Stimulated activated naive B cell treated with anti-CD40 and anti-IgM and Interleukin-4, amounts not matched to agents 10 μg/mL and 1 μg/mL and 100 μg/mL, for 72 hours (primary cell): ENCODE results near the gene NR3C1.

Experiments used
- ATAC-seq, 2 donors: fragments of 150-1000 bp; cut with Tn5 transposase; replicated peaks; 2 replicates each; pipeline ENCODE4 v1.10.0; 2021; ENCODE audit warnings: moderate library complexity in 1 of 2
- DNase-seq: peaks from one replicate; pipeline ENCODE4 v3.0.0; 2021
- H3K27ac Mint-ChIP-seq: one replicate; pipeline ENCODE4 v1.8.0; 2022; ENCODE audit warnings: mild to moderate bottlenecking, mixed read lengths
- H3K27me3 Mint-ChIP-seq, 2 donors: one replicate each; pipeline ENCODE4 v1.8.0; 2022; ENCODE audit warnings: mixed read lengths in 2 of 2
- H3K36me3 Mint-ChIP-seq, 2 donors: one replicate each; pipeline ENCODE4 v1.8.0; 2022; ENCODE audit warnings: mixed read lengths in 2 of 2, mild to moderate bottlenecking in 1 of 2
- H3K4me1 Mint-ChIP-seq, 2 donors: one replicate each; pipeline ENCODE4 v1.8.0; 2022; ENCODE audit warnings: mixed read lengths in 2 of 2, mild to moderate bottlenecking in 1 of 2
- H3K4me3 Mint-ChIP-seq, 2 donors: one replicate each; pipeline ENCODE4 v1.8.0; 2022; ENCODE audit warnings: mild to moderate bottlenecking in 2 of 2, mixed read lengths in 2 of 2, moderate library complexity in 1 of 2
- H3K9me3 Mint-ChIP-seq, 2 donors: one replicate each; pipeline ENCODE4 v1.8.0; 2022; ENCODE audit warnings: mixed read lengths in 2 of 2, mild to moderate bottlenecking in 1 of 2

The NR3C1 gene

GRCh38 chr5:143412661-143413342, 9.3 kb upstream of the NR3C1 start:
- Mint-ChIP-seq H3K4me3 (no peak overlapping the region), H3K9me3 (no peaks in the 10 kb centered on the region), H3K27me3 (no peaks in the 10 kb centered on the region), H3K4me1 (peaks cover 24 to 42% of the 10 kb centered on the region in 2 donors), H3K36me3 (no peaks in the 10 kb centered on the region), H3K27ac (no peak overlapping the region)
- ATAC-seq (no peak), DNase-seq (no peak)

DNA sequence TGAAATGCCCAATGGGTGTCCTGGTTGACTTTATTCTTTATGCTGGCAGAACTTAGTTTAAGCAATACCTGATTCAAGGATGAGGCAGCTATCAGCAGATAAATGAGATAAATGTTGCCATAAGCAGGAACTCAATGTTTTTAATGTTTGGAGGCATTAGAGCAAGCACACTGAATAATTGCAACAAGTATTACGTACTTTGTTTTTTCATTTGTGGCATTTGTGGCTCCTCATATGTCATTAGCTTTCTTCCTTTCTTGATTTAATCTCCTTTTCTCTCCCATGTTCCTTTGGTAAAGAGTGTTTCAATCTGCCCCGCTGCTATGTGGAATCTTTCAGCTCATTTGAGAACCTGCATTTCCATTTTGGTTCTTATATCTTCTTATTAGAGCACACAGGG, 6.4 kb upstream of the NR3C1 start:
- peaks cover 0 to 4% of the 10 kb centered on the region in 2 donors for H3K36me3 Mint-ChIP-seq
- ATAC-seq (no peak), DNase-seq (no peak)
- H3K27me3 Mint-ChIP-seq, result no peaks in the 10 kb centered on the region
- peaks cover 21 to 48% of the 10 kb centered on the region in 2 donors for H3K4me1 Mint-ChIP-seq
- no peaks in the 10 kb centered on the region for H3K9me3 Mint-ChIP-seq
- H3K4me3 Mint-ChIP-seq, result no peak overlapping the region
- no peak overlapping the region for H3K27ac Mint-ChIP-seq

- Mint-ChIP-seq H3K4me3 (peak overlapping the region; percentile 39 to 47), H3K27me3 (no peaks in the 10 kb centered on the region), H3K4me1 (peaks cover 9 to 22% of the 10 kb centered on the region in 2 donors), H3K27ac (peak overlapping the region; percentile 56), H3K36me3 (peaks cover 0 to 4% of the 10 kb centered on the region in 2 donors), H3K9me3 (no peaks in the 10 kb centered on the region)
- no peak for ATAC-seq
- DNase-seq, result no peak
These were observed 2.9 kb upstream of the NR3C1 start for GRCh38 chr5:143406408-143406807.

DNA sequence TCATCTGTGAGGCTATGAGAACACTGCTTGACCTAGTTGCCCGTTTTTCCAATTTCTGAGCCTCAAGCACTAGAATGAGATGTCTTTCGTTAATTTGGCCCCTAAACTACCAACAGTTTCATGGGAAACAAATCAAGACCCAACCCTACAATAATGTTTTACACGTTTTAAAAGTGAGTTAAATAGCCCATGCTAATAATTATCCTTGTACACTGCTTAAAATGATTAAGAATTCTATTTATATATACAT, 2.3 kb upstream of the NR3C1 start:
- peak overlapping the region; percentile 84 to 89 for H3K4me3 Mint-ChIP-seq
- DNase-seq (no peak), ATAC-seq (no peak)
- H3K9me3 Mint-ChIP-seq, result no peaks in the 10 kb centered on the region
- H3K27ac Mint-ChIP-seq, result peak overlapping the region; percentile 100
- peaks cover 13 to 29% of the 10 kb centered on the region in 2 donors for H3K4me1 Mint-ChIP-seq
- peaks cover 0 to 5% of the 10 kb centered on the region in 2 donors for H3K36me3 Mint-ChIP-seq
- H3K27me3 Mint-ChIP-seq, result no peaks in the 10 kb centered on the region

DNA sequence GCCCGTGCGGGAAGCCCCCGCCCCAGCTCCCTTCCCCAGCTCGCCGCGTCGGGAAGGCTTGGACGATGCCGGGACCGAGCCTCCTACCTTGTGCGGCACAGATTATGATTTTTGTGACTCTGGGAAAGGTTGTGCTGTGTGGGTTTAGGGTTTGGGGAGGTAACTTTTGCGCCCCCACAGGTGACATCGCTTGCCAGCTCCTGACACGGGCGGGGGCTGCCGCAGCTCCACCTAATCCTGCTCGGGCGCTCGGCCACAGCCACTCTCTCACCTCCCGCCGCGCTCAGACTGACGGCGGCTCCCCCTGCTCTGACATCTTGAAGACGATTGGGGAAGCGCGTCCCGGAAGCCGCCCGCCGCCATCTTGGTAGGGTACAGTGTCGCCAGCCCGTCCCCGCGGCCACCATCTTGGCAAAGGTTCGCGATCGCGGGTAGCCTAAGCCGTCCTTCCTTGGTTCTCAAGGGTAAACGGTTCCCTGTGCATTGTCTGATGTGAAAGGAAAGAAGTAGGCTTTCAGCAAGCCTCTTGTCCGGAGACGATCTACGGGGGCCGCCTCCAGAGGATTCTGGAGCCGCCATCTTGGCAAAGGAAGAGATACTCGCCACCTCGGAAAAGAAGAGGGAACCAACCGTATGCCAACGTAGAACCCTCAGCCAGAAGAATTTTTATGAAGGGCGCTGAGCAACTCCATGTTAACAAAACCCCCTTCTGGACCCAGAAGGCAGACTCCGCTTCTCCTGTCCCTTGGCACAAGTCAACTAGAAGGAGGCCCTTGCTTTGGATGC, 1.8 kb upstream of the NR3C1 start:
- peak; percentile 48 for ATAC-seq
- Mint-ChIP-seq H3K9me3 (no peaks in the 10 kb centered on the region), H3K27me3 (no peaks in the 10 kb centered on the region), H3K4me3 (peak overlapping the region; percentile 84 to 89), H3K4me1 (peaks cover 18 to 34% of the 10 kb centered on the region in 2 donors), H3K36me3 (peaks cover 3 to 10% of the 10 kb centered on the region in 2 donors), H3K27ac (peak overlapping the region; percentile 100)
- DNase-seq, result peak; percentile 87

GRCh38 chr5:143404416-143405062, 1.1 kb upstream of the NR3C1 start:
- Mint-ChIP-seq H3K27ac (peak overlapping the region; percentile 100), H3K27me3 (no peaks in the 10 kb centered on the region), H3K36me3 (peaks cover 7 to 17% of the 10 kb centered on the region in 2 donors), H3K9me3 (no peaks in the 10 kb centered on the region), H3K4me1 (peaks cover 24 to 41% of the 10 kb centered on the region in 2 donors), H3K4me3 (peak overlapping the region; percentile 84 to 89)
- DNase-seq (peak; percentile 68), ATAC-seq (peak; percentile 39 to 45)

DNA sequence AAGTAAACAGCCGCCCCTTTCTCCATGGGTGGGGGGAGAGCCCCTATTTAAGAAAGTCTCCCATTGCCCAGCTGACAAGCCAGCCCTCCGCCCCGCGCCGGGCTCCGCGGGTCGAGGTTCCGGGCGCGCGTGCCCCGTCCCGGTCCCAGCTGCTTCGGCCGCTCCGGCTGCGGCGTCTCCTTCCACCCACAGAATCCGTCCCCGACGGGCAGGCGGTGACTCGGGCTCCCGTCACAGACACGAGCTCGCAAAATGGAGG, 223 bp downstream of the NR3C1 start:
- Mint-ChIP-seq H3K9me3 (no peaks in the 10 kb centered on the region), H3K4me3 (peak overlapping the region; percentile 84 to 89), H3K36me3 (peaks cover 7 to 21% of the 10 kb centered on the region in 2 donors), H3K27me3 (no peaks in the 10 kb centered on the region), H3K4me1 (peaks cover 25 to 49% of the 10 kb centered on the region in 2 donors), H3K27ac (peak overlapping the region; percentile 97)
- DNase-seq (no peak), ATAC-seq (peak; percentile 26 to 31)

GRCh38 chr5:143402553-143403333, 743 bp downstream of the NR3C1 start:
- H3K4me1 Mint-ChIP-seq, result peaks cover 25 to 49% of the 10 kb centered on the region in 2 donors
- H3K27ac Mint-ChIP-seq, result peak overlapping the region; percentile 97
- H3K4me3 Mint-ChIP-seq, result peak overlapping the region; percentile 84 to 89
- H3K27me3 Mint-ChIP-seq, result no peaks in the 10 kb centered on the region
- H3K36me3 Mint-ChIP-seq, result peaks cover 7 to 21% of the 10 kb centered on the region in 2 donors
- ATAC-seq (peak; percentile 0), DNase-seq (peak; percentile 41)
- H3K9me3 Mint-ChIP-seq, result no peaks in the 10 kb centered on the region

DNA sequence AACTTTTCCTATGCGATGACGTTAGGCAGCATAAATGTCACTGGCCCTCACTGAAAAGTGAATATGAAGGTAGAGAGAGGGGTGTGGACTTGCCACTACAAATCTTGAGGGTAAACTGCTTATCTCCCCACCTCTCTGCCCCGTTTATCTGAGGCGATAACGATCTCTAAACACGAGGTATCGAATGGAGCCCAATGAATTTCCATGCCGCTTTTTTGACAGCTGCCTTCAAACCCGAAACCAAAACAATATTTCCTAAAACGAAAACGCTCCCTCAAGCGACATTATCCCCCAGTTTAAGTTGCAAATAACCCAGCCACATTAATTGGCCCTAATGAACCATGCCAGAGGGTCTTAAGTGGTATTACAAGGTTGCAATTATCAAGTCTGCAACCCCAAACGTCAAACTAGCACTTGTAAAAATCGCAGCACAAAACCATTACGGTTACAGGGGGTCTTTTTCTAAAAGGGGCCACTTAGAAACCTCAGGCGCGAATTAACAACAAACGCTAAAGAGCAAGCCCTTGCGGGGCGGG, 1.4 kb downstream of the NR3C1 start:
- no peak for DNase-seq
- Mint-ChIP-seq H3K4me1 (peaks cover 26 to 49% of the 10 kb centered on the region in 2 donors), H3K4me3 (peak overlapping the region; percentile 84 to 89), H3K36me3 (peaks cover 7 to 21% of the 10 kb centered on the region in 2 donors), H3K27me3 (no peaks in the 10 kb centered on the region), H3K27ac (peak overlapping the region; percentile 89), H3K9me3 (no peaks in the 10 kb centered on the region)
- ATAC-seq, result no peak

DNA sequence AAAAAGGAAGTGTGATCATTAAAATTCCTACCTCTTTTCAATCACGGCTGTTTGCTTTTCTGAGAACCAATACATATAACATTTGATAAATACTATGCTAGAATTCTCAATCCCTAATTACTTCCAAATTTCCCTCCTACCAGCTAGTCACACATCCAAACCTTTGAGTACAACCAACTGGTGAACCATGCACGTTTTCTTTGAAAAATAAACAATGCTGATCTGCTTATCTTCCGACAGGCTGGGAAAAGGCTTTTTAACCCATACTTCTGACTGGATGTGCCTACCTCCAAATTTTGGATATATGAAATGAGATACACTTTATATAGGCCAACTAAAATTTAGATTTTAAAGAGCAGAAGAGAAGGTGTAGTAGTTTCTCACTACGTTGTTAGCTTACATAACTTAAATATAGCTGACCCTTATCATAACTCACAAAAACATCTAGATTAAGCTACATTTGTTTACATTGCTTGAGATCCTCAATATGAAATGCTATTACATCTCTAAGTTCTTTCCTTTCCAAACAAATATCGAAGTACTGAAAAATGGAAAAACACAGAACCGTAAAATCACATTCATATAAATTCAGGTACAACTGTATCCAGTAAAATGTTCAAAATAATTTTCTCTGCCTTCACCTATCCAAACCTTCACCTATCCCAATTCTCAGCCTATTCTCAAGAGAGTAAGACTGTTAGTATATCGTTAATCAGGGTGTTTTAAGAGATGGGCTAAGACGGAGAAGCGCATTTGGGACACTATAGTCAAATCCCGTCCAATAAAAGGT, 2.1 kb downstream of the NR3C1 start:
- DNase-seq, result no peak
- H3K4me1 Mint-ChIP-seq, result peaks cover 30 to 54% of the 10 kb centered on the region in 2 donors
- peaks cover 10 to 25% of the 10 kb centered on the region in 2 donors for H3K36me3 Mint-ChIP-seq
- no peaks in the 10 kb centered on the region for H3K9me3 Mint-ChIP-seq
- peak overlapping the region; percentile 84 to 89 for H3K4me3 Mint-ChIP-seq
- no peak for ATAC-seq
- H3K27ac Mint-ChIP-seq, result peak overlapping the region; percentile 89
- no peaks in the 10 kb centered on the region for H3K27me3 Mint-ChIP-seq

- no peak for ATAC-seq
- peak overlapping the region; percentile 70 to 84 for H3K4me3 Mint-ChIP-seq
- peaks cover 32 to 53% of the 10 kb centered on the region in 2 donors for H3K4me1 Mint-ChIP-seq
- H3K27me3 Mint-ChIP-seq, result no peaks in the 10 kb centered on the region
- peaks cover 10 to 25% of the 10 kb centered on the region in 2 donors for H3K36me3 Mint-ChIP-seq
- DNase-seq, result no peak
- H3K27ac Mint-ChIP-seq, result peak overlapping the region; percentile 7
- H3K9me3 Mint-ChIP-seq, result no peaks in the 10 kb centered on the region
These were observed 2.8 kb downstream of the NR3C1 start for GRCh38 chr5:143400541-143401226.

DNA sequence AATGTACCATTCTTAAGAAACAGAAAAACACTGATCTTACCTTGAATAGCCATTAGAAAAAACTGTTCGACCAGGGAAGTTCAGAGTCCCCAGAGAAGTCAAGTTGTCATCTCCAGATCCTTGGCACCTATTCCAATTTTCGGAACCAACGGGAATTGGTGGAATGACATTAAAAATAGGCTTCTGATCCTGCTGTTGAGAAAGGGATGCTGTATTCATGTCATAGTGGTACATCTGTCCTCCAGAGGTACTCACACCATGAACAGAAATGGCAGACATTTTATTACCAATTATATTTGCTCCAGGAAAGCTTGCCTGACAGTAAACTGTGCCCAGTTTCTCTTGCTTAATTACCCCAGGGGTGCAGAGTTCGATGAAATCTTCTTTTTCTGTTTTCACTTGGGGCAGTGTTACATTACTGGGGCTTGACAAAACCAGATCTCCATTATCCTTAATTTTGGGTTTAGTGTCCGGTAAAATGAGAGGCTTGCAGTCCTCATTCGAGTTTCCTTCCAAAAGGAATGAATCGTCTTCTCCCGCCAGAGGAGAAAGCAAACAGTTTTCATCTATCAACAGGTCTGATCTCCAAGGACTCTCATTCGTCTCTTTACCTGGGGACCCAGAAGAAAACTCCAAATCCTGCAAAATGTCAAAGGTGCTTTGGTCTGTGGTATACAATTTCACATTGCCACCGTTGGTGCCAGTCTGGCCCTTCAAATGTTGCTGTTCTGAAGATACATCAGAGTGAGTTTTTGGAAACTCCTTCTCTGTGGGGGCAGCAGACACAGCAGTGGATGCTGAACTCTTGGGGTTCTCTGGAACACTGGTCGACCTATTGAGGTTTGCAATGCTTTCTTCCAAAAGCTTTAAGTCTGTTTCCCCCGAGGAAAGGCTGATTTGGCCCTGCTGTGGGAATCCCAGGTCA, 3.6 kb downstream of the NR3C1 start:
- H3K4me3 Mint-ChIP-seq, result peak overlapping the region; percentile 70 to 72
- peaks cover 33 to 49% of the 10 kb centered on the region in 2 donors for H3K4me1 Mint-ChIP-seq
- H3K36me3 Mint-ChIP-seq, result peaks cover 10 to 21% of the 10 kb centered on the region in 2 donors
- no peak for DNase-seq
- no peaks in the 10 kb centered on the region for H3K27me3 Mint-ChIP-seq
- ATAC-seq, result no peak
- H3K9me3 Mint-ChIP-seq, result no peaks in the 10 kb centered on the region
- H3K27ac Mint-ChIP-seq, result no peak overlapping the region
